ENCODE measurements around the gene NELFB. TPM values are rescaled to one million over a fixed set of nuclear protein-coding genes. Genes with fewer than 3 reads are reported as not detected.

Gene NELFB
- total RNA-seq, 1 donor, result 43.7 TPM

DNA sequence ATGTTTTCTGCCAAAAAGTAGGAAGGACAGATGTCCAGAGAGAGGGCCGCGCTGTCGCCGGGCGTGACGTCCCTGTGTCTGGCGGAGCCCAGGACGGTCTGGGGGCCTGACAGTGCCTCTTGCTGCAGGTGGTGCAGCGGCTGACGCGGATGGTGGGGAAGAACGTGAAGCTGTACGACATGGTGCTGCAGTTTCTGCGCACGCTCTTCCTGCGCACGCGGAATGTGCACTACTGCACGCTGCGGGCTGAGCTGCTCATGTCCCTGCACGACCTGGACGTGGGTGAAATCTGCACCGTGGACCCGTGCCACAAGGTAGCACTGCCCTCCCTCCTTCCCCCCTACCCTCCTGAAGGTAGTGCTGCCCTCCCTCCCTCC is 7.8 kb downstream of the NELFB start:
- no peak for DNase-seq (ENCODE audit: low read depth)
- TF ChIP-seq, protein P1, sequence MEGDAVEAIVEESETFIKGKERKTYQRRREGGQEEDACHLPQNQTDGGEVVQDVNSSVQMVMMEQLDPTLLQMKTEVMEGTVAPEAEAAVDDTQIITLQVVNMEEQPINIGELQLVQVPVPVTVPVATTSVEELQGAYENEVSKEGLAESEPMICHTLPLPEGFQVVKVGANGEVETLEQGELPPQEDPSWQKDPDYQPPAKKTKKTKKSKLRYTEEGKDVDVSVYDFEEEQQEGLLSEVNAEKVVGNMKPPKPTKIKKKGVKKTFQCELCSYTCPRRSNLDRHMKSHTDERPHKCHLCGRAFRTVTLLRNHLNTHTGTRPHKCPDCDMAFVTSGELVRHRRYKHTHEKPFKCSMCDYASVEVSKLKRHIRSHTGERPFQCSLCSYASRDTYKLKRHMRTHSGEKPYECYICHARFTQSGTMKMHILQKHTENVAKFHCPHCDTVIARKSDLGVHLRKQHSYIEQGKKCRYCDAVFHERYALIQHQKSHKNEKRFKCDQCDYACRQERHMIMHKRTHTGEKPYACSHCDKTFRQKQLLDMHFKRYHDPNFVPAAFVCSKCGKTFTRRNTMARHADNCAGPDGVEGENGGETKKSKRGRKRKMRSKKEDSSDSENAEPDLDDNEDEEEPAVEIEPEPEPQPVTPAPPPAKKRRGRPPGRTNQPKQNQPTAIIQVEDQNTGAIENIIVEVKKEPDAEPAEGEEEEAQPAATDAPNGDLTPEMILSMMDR (IDR thresholded peaks at IDR 0.05; ENCODE audit: insufficient read depth, low read length), result no peak

DNA sequence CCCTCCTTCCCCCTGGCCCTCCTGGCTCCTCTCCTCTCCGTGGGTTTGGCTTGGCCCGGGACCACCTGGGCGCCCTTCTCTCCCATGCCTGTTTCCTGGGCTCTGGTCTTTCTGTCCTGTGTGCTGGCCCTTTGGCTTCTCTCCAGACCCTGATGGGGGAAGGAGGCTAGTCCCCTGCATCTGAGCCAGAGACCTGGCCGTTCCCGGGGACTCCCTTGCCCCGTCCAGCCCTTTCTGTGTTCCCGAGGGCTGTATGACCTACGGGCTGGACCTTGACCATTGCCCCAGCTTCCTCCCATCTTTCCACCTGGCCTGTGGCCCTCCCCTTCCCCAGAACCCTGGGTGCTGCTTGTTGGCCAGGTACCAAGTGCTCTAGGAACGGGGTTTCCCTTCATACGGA is 8.4 kb downstream of the NELFB start:
- no peak for DNase-seq (ENCODE audit: low read depth)
- H3K4me3 ChIP-seq (ENCODE audit: low read depth, low read length), result no peak overlapping the region
- TF ChIP-seq, protein P1 (IDR thresholded peaks at IDR 0.05; ENCODE audit: insufficient read depth, low read length), result no peak

More for the DNA sequence above, 7.8 kb downstream of the NELFB start:
- no peak overlapping the region for H3K4me3 ChIP-seq (ENCODE audit: low read depth, low read length)

DNA sequence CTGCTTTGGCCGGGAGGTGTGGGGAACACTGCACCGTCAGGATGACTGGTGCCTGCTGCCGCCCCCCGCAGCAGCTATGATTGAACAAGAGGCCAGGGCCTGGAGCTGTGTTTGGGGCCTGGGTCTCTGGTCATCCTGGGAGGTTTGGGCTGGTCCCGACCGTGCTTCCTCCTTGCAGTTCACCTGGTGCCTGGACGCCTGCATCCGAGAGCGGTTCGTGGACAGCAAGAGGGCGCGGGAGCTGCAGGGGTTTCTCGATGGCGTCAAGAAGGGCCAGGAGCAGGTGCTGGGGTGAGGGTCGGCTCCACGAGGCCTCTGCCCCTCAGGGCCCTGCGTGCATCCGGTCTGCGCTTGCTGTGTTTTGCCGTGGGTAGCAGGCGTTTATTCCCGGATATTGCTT is 8.9 kb downstream of the NELFB start:
- TF ChIP-seq, protein P1 (IDR thresholded peaks at IDR 0.05; ENCODE audit: insufficient read depth, low read length), result no peak
- DNase-seq (ENCODE audit: low read depth), result no peak
- no peak overlapping the region for H3K4me3 ChIP-seq (ENCODE audit: low read depth, low read length)

DNA sequence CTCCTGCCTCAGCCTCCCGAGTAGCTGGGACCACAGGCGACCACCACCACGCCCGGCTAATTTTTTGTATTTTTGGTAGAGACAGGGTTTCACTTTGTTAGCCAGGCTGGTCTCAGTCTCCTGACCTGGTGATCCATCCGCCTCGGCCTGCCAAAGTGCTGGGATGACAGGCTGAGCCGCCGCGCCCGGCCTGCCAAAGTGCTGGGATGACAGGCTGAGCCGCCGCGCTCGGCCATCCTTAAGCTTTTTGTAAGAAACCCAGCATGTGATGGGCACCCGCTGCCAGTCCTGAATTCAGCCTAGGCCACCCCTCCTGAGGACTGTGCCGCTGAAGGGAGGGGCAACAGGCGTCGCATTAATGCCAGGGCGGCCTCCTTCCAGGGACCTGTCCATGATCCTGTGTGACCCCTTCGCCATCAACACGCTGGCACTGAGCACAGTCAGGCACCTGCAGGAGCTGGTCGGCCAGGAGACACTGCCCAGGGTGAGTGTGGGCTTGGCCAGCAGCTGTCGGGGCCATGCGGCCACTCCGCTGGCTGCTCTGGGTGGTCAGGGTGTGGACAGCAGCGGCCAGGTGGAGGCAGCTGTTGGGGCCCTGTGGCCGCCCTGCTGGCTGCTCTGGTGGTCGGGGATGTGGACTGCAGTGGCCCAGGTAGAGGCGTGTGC is 10.5 kb downstream of the NELFB start:
- no peak overlapping the region for H3K4me3 ChIP-seq (ENCODE audit: low read depth, low read length)
- no peak for DNase-seq (ENCODE audit: low read depth)
- TF ChIP-seq, protein P1 (IDR thresholded peaks at IDR 0.05; ENCODE audit: insufficient read depth, low read length), result no peak

DNA sequence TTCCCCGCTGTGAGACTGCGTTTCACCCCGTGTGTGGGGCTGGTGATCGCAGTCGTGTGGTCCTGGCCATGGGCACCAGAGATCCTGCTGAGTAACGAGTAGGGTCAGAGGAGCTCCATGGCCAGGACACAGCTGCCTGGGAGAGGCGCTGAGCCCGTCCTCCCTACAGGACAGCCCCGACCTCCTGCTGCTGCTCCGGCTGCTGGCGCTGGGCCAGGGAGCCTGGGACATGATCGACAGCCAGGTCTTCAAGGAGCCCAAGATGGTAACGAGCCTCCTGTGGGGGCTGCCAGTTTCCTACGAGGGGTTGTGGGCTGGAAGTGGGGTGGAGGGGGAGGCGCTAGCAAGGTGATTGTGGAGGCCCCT is 11.0 kb downstream of the NELFB start:
- no peak overlapping the region for H3K4me3 ChIP-seq (ENCODE audit: low read depth, low read length)
- DNase-seq (ENCODE audit: low read depth), result no peak
- TF ChIP-seq, protein P1 (IDR thresholded peaks at IDR 0.05; ENCODE audit: insufficient read depth, low read length), result no peak

DNA sequence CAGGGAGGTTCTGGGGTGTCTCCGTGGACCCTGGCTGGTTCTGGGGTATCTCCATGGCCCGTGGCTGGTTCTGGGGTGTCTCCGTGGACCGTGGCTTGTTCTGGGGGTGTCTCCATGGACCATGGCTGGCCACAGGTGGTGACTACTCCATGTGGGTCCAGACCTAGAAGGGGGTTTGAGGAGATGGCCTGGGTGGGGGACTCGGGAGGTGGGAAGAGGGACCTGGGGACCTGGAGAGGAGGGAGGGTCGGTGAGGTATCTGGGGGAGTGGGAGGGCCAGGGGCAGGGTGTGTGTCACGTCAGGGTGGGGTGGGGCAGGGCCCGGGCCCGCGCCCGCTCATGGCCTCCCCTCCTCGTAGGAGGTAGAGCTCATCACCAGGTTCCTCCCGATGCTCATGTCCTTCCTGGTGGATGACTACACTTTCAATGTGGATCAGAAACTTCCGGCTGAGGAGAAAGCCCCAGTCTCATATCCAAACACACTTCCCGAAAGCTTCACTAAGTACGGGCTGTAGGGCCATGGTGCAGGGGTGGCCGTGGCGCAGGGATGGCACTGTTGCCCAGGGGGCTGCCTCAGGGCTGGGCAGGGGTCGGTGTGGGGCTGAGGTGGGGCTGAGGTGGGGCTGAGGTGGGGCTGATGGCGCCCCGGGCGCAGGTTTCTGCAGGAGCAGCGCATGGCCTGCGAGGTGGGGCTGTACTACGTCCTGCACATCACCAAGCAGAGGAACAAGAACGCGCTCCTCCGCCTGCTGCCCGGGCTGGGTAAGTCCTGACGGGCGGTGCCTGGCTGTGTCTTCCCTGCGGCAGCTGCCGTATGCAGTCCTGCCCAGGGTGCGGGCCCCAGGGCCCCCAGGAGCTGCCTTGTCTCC is 11.7 kb downstream of the NELFB start:
- TF ChIP-seq, protein P1 (IDR thresholded peaks at IDR 0.05; ENCODE audit: insufficient read depth, low read length), result no peak
- DNase-seq (ENCODE audit: low read depth), result no peak
- H3K4me3 ChIP-seq (ENCODE audit: low read depth, low read length), result no peak overlapping the region
